Activated CD4-positive, alpha-beta T cell treated with anti-CD3 and anti-CD28 coated beads for 36 hours (primary cell): ENCODE measurements around the gene KLHL2. TPM values are rescaled to one million over a fixed set of nuclear protein-coding genes. Genes with fewer than 3 reads are reported as not detected.

Source experiments
- ATAC-seq: fragments of 200-7000 bp; cut with Tn5 transposase; one replicate; pipeline ENCODE4 v1.10.0; 2021; ENCODE audit warnings: mild to moderate bottlenecking, moderate library complexity
- CTCF ChIA-PET: fragments of 350-600 bp; sonication (Branson Sonifier 250); formaldehyde crosslinking; loops from one replicate; lab custom pipeline; 2021; ENCODE audit warnings: antibody characterized with exemption; lab: Charles Lee
- POLR2A ChIA-PET: fragments of 350-600 bp; sonication (Branson Sonifier 250); formaldehyde crosslinking; loops from one replicate; lab custom pipeline; 2021; ENCODE audit warnings: antibody characterized with exemption, inconsistent platforms; lab: Charles Lee
- DNase-seq: peaks from one replicate; pipeline ENCODE4 v3.0.0-alpha.2; 2020
- H3K27ac Mint-ChIP-seq: one replicate; pipeline ENCODE4 v1.8.0; 2021; ENCODE audit warnings: mixed read lengths
- H3K27me3 Mint-ChIP-seq: one replicate; pipeline ENCODE4 v1.8.0; 2021; ENCODE audit warnings: mixed read lengths
- H3K36me3 Mint-ChIP-seq: one replicate; pipeline ENCODE4 v1.8.0; 2021; ENCODE audit warnings: low read depth, mixed read lengths
- H3K4me1 Mint-ChIP-seq: one replicate; pipeline ENCODE4 v1.8.0; 2021; ENCODE audit warnings: mixed read lengths
- H3K4me3 Mint-ChIP-seq: one replicate; pipeline ENCODE4 v1.8.0; 2021; ENCODE audit warnings: mild to moderate bottlenecking, moderate library complexity, mixed read lengths
- H3K9me3 Mint-ChIP-seq: one replicate; pipeline ENCODE4 v1.8.0; 2021; ENCODE audit warnings: low read depth, mixed read lengths
- intact Hi-C, 2 experiments: fragments of 100-400 bp; cut with DNase I in 1 of 2; cut with micrococcal nuclease in 1 of 2; formaldehyde crosslinking; loops; one replicate each; pipeline versions ENCODE4 v1.14.2 to v1.15.1; 2022 to 2024; cut with DNase I, micrococcal nuclease
- total RNA-seq, 2 experiments: library from RNA; stranded (reverse); gene quantifications; one replicate each; pipeline ENCODE4 v1.2.3, GENCODE V29; 2021

The KLHL2 gene
- total RNA-seq, 2 experiments from 2014 or later = 20.9 to 22.1 TPM

DNA sequence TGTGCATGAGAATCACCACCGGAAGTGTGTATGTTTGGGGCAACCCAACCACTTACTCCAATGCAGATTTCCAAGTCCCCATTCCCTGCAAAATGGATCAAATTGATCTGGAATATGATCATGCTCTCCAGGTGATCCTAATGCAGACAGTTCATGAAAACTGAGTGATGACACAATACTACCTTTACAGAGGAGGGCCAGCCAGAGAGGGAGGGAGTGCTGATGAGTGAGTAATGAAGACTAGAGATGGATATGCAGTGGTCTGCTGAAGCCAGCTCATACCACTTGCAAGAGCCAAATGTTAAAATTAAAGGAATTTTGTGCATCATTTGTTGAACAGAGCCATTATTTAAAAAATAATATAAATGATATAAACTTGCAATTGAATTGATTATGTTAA is 161.2 kb downstream of the KLHL2 start:
- Mint-ChIP-seq H3K27me3 (peaks cover 4% of the 10 kb centered on the region), H3K4me1 (no peaks in the 10 kb centered on the region), H3K36me3 (no peaks in the 10 kb centered on the region), H3K4me3 (no peak overlapping the region), H3K27ac (no peak overlapping the region), H3K9me3 (no peaks in the 10 kb centered on the region)
- intact Hi-C loops = no loop called here
- ChIA-PET POLR2A (no interaction called here), CTCF (no interaction called here)
- DNase-seq (no peak), ATAC-seq (no peak)

DNA sequence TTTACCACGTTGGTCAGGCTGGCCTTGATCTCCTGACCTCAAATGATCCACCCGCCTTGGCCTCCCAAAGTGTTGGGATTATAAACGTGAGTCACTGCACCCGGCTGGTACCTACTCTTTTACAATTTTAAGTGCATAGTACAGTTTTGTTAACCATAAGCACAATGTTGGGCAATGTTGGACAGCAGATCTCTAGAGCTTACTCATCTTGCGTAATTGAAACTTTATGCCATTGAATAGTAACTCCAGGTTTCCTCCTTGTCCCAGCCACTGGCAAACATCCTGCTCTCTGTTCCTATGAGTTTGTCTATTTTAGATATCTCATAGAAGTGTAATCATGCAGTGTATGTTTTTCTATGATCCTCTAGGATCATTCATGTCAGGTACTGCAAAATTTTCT is 162.2 kb downstream of the KLHL2 start:
- CTCF ChIA-PET = no interaction called here
- H3K36me3 Mint-ChIP-seq = no peaks in the 10 kb centered on the region
- intact Hi-C loops = no loop called here
- no peaks in the 10 kb centered on the region for H3K9me3 Mint-ChIP-seq
- no peaks in the 10 kb centered on the region for H3K4me1 Mint-ChIP-seq
- ATAC-seq (no peak), DNase-seq (no peak)
- H3K4me3 Mint-ChIP-seq = no peak overlapping the region
- POLR2A ChIA-PET = no interaction called here
- no peak overlapping the region for H3K27ac Mint-ChIP-seq
- H3K27me3 Mint-ChIP-seq = peaks cover 8% of the 10 kb centered on the region

DNA sequence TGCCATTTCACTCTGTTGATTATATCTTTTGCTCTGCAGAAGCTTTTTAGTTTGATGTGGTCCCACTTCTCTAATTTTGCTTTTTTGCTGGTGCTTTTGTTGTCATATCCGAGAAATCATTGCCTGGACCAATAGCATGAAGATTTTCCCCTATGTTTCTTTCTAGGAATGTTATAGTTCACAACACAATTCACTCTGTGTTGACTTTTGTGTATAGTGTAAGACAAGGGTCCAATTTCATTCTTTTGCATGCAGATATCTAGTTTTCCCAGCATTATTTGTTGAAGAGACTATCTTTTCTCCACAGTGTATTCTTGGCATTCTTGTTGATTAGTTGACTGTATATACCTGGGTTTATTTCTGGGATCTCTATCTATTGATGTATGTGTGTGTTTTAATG is 163.2 kb downstream of the KLHL2 start:
- no peaks in the 10 kb centered on the region for H3K36me3 Mint-ChIP-seq
- ATAC-seq (no peak), DNase-seq (no peak)
- ChIA-PET POLR2A (no interaction called here), CTCF (no interaction called here)
- H3K9me3 Mint-ChIP-seq = no peaks in the 10 kb centered on the region
- no peak overlapping the region for H3K27ac Mint-ChIP-seq
- intact Hi-C loops = no loop called here
- no peaks in the 10 kb centered on the region for H3K4me1 Mint-ChIP-seq
- H3K4me3 Mint-ChIP-seq = no peak overlapping the region
- peaks cover 18% of the 10 kb centered on the region for H3K27me3 Mint-ChIP-seq

Other genes starting within 250 kb of the KLHL2 start
- gene TRIM61, start 229.9 kb upstream of the KLHL2 start, total RNA-seq = 1 to 10 TPM; 1.1 to 1.2 TPM
- not detected for gene TRIM60, start 175.6 kb upstream of the KLHL2 start, total RNA-seq
- gene TRIM75, start 153.7 kb upstream of the KLHL2 start, total RNA-seq = not detected
- 1 to 10 TPM; 8.8 TPM for gene TMEM192, start 94.7 kb upstream of the KLHL2 start, total RNA-seq
- gene MSMO1, start 120.1 kb downstream of the KLHL2 start, total RNA-seq = 10 to 100 TPM; 48.4 to 50.7 TPM
- not detected for gene CPE, start 171.4 kb downstream of the KLHL2 start, total RNA-seq